GM21381 (cell line): ENCODE data around the gene CTNND1.
"Not testable (repeated sequence)": the region's sequence is repeated elsewhere in the genome, so short reads cannot be mapped to it uniquely, and the experiment has no call there.

Source experiments
- ATAC-seq: cut with Tn5 transposase; IDR thresholded peaks from one replicate; pipeline ENCODE4 v1.9.1; 2021; ENCODE audit warnings: mild to moderate bottlenecking, moderate library complexity; ENCODE audit not compliant: unreplicated experiment

The CTNND1 gene

DNA sequence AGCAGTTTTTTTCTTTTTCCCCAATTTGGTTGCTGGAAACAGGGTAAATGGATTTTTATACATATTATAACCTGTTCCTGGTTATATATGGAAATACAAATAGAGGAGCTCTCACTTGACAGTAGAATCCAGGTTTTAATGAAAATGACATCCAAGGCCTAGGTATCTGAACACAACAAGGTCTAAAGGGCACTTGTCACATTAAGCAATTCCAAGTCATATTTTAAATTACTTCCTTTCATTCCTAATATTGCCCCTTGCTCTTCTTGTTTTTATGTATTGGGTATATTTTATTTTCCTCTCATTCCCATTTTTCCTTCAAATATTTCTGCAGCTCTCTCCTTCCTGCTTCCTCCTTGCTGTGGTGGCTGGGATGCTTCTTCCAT is 27.1 kb downstream of the CTNND1 start:
- no peak for ATAC-seq

DNA sequence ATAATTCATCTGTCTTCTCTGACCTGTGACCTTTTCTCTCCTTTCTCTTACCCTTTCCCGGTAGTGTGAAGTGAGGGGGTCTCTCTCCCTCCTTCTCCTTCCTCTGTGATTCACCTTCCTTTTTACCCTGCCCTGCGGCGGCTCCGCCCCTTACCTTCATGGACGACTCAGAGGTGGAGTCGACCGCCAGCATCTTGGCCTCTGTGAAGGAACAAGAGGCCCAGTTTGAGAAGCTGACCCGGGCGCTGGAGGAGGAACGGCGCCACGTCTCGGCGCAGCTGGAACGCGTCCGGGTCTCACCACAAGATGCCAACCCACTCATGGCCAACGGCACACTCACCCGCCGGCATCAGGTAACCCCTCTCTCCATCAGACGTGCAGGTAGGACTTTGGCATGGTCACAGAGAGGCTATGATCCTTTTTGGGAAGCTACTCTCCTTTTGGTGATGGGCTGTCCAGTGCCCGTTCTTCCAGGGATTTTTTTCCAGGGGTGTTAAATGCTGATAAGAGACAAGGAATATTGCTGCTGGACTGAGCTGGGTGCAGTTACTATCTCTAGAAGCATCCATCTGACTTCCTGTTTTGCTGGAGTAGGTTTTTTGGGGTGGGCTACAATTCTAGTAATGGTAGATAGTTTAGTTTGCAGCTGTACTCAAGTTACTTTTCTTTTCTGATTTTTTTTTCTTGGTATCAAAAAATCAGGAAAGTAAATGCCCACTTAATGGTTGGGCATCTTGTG is 29.9 kb downstream of the CTNND1 start:
- no peak for ATAC-seq

DNA sequence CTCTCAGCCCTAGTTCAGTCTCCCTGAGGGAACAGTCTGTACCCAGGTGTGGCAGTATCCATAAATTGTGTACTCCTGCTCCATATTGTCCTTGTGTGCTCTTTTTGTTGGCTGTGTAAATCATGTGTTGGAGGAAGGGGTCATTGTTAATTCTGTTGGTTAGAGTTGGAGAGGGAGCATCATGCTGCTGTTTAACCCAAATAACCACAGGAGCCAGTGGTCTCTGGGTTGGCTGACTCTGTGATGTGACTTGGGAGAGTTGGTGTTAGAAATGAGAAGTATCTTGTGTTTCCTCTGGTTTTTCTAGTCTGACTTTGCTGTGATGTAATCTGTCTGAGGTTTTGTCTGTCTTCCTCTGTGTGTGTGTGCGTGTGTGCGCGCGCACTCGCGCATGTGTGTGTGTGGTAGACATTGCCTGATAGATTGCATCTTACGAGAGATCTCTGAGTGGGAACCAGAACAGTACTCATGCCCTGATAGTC is 30.5 kb downstream of the CTNND1 start:
- ATAC-seq, result peak; percentile 76

DNA sequence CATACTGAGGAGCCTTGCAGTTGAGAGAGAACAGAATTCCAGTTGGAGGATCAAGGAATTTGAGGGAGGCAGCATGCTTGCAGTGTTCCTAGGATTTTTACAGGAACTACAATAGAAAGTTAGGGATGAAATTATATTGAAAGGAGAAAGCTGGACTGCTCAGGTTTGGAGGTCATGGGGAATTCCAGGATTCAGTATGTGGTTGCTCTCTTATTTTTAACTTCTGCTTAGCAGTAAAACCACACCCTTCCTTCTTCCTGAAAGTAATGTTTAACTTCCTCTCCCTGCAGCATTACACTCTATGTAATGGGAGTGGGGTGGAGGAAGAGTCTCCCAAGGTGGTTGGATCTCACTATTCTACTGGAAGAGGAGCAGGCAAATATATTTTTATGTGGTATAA is 31.3 kb downstream of the CTNND1 start:
- no peak for ATAC-seq

DNA sequence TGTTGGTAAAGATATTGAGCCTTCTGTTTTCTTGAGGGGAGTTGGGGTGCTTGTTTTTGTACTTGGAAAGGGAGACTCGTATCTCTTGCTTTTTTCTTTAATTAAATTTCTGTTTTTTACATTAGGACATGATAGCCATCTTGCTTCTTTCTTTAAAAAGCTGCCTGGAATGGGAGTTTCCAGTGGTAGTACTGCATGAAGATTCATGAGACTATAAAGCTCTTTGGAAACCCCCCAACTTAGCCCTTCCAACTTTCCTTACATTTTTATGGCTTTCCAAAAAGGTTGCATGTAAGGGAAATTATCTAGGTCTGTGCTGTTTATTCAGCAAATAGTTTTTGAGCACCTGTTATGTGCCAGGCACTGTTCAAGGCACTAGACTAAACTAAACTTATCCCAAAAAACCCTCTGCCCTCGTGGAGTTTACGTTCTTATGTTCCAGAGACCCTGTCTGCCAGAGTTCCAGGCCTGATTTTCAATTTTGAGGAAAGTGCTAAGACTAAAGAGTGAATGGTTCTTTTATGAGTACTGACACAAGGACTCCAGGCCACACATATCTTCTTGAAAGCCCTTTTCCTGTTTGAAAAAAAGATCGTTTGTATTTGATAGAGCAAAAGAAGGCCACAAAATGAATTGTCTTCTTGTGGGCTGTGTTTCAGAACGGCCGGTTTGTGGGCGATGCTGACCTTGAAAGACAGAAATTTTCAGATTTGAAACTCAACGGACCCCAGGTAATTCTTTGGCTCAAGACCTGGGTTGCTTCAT is 31.9 kb downstream of the CTNND1 start:
- no peak for ATAC-seq

DNA sequence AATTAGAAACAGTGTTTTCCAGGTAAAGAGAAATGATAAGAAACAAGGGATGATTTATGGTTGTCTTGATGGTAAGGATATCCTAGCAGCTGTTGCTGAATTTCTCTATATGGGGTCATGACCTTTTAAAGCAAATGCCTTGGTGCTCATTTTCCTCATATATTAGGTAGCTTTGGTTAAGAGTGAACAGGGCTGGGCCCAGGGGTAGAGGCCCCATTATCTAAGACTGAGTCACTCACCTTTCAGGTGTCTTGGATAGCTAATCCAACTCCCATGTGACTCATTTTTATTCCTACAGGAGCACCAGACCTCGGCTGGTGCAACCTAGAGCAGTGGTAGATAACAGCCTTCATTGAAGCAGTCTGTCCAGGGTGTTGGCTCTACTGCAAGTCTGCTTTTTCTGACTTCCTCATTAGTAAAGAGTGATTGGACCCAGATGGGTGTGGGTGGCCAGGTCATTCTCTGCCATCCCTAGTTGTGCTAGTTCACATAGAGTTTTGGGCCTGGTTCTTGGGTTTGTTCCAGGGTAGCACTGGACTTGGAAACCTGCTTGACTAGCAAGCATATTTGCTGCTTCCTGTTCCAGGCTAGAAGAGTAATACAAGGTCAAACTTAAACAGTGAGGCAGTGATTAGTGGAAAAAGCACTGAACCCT is 37.4 kb downstream of the CTNND1 start:
- no peak for ATAC-seq

DNA sequence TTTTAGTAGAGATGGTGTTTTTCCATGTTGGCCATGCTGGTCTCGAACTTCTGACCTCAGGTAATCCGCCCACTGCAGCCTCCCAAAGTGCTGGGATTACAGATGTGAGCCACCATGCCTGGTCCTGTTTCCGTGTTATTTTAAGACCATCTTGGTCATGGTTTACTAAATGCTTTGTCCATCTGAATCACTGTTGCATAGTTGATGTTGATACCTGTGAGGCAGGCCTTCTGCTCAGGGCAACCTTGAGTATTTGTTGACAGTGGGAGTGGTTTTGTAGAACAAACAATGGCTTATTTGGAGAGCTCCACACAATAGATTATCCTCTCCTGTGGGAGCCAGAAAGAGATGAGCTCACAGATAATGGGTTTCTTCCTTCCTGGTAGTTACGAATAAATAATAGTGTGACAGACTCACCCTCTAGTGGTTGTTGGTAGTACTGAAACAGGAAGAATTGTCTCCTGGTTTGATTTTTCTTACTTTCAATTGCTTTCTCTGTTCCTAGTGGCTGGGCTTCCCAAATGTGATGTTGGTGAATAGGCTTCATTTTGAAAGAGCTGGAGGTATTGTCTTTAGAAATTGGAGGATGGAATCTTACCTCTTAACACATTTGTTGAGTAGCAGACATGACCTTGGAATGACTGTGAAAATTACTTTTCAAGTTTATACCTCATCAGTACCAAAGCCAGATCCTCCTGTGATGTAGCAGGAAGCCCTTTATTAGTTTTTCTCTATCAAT is 39.0 kb downstream of the CTNND1 start:
- peak; percentile 93 for ATAC-seq

DNA sequence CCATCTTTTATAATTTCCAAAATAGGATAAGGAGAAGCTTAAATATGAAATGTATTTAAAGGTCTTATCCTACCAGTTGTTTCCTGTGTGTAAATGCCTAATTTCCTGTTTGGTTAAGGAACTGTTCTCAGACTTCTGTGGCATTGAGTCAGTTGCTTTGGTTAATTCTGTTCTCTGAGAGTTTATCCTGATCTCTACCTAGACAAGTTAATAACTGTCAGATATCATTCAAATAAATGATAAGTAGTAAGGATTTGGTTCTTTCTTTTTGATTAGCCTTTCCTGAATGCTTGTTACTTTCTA is 39.5 kb downstream of the CTNND1 start:
- peak; percentile 3 for ATAC-seq

DNA sequence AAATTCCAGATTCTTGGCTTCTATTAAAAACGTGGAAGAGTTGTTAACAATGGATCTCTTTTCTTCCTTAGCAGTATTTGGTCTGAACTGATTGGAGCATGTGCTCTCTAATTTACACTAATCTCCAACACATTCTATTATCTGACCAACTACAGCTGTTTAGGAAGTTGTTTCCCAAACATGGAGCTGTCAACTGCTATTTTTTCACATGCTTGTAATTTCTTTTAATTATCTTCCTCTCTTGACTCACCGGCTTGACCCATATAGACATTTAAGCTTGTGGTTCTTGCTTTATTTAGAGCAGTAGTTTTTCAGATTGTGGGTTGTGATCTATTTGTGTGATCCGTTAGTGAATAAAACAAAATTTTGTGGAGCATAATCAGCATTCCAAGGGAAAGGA is 40.8 kb downstream of the CTNND1 start:
- no peak for ATAC-seq

DNA sequence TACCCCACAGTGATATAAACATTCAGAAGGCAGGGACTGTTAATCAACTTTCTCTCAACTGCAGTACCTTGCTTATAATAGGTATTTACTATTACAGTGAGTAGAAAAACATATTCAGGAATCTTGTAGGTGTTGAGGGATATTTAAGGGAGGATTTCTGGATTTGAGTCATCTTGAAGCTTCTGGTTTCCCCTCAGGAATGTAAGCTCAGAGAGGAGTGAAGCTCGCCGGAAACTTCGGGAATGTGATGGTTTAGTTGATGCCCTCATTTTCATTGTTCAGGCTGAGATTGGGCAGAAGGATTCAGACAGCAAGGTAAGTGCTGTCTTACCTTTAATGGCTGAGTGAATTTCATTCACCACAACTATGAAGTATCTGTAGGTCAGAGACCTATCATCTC is 42.9 kb downstream of the CTNND1 start:
- no peak for ATAC-seq

DNA sequence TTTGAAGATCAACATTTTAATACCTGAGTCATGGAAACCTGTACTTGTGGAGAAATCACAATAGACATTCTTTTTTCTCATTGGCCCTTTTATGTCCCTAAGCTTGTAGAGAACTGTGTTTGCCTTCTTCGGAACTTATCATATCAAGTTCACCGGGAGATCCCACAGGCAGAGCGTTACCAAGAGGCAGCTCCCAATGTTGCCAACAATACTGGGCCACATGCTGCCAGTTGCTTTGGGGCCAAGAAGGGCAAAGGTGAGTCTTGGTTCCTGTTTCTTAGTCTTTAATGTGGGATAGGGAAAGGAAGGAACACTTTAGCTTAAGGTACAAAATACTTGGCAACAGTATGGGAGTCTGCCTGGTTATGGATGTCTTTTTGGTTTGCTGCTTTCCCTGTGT is 44.2 kb downstream of the CTNND1 start:
- ATAC-seq, result no peak

DNA sequence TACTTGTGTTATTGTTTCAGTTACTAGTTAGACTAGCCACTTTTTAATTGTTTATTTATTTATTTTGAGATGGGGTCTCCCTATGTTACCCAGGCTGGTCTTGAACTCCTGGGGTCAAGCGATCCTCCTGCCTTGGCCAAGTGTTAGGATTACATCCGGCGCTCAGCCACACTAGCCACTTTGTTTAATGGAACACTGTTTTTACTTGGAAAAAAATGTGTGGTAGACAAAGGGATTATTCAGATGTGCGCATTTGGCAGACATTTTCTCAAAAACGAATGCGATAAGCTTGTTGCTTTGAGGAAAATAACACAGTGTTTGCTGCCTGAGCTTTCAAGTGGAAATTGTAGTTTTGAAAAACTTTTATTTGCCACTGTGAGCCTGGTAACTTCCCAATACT is 51.0 kb downstream of the CTNND1 start:
- no peak for ATAC-seq

DNA sequence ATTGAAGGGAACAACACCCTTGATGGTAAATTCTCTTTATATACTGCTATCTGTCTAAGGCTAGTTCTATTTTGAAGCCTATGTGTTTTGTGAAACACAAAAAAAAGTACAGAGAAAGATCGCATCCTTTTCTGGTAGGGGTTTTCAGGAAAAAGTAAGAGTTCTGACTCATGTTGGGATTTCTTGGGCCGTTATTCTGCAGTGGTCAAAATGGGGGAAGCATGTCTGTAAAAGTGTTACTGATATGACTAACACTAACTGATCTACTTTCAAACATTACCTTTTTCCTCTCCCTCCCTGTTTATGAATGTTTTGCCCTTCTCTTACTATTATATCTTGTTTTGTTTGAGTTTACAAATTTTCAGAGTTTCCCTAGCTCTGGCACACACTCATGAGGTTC is 53.9 kb downstream of the CTNND1 start:
- peak; percentile 79 for ATAC-seq

DNA sequence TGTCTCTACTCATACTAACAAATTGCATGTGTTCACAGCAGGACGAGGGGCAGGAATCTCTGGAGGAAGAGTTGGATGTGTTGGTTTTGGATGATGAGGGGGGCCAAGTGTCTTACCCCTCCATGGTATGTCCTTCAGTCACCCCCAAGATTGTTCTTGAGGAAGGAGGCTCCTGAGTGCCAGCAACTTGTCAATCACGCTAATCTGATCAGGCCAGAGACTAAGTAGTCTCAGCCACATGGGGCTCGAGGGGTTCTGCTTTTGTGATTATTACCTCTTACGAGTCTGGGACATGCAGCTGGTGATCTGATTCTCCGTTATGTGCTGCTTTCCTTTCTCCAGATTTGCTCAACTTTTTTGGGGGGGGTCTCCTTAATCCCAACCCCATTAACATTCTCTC is 54.3 kb downstream of the CTNND1 start:
- no peak for ATAC-seq

DNA sequence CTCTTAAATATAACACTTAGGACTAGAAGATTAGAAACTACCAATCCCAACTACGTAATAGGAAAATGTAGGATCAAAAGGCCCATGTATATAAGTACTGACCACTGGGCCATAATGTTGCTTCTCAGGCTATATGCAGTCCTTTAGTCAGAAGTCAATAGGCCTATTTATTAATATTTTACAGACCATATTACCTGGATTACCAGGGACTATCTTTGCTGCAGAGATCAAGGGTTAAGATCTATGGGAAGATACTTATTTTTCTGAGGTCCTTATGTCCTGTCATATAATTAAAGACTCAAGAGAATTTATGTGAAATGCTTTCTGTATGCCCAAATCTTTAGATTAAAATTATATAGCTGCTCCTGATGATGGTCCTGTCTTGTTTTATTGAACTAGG is 57.2 kb downstream of the CTNND1 start:
- no peak for ATAC-seq

DNA sequence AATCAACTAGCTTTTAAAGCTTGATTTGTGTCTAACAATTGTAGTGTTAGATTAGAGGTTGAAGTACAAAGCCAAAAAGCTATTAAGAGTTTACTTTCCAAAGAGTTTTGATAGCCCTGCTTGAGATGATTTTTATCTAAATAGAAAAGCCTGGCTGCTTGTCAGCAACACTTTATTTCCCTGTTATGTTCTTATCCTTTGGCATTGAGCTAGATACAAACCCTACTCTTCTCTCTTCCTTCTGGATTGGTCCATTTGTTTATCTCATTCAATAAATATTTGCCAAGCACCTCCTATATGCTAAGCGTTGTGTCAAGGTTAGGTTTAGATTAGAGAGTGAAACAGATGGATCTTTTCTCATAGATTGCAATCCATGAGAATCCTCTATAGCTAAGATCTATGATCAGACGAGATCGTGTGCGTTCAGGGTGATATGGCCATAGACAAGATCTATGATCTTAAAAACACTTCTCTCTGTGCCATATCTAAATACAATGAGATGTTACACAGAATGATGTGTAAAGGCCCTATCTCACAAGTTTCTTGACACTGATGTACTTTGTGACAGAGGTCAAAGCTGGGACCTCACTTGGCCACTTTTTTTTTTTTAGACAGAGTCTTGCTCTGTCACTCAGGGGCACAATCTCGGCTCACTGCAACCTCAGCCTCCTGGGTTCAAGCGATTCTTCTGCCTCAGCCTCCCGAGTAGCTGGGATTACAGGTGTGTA is 57.8 kb downstream of the CTNND1 start:
- ATAC-seq, result no peak

DNA sequence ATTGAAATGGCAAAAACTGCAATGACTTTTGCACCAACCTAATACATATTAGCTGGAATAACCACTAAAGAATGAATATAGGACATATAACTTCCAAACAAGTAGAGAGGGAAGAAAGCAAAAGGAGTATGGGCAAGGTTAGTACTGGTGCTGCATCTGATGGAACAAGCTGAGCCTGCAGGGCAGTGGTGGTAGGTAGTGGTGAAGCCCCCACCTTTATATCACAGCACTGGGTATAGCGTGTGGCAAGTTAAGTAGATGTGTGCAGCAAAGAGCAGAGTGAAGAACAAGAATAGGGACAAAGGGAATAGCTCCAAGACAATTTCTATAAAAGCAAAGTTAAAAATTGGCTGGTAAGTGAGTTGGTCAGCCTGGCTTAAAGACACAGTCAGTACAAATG is 62.3 kb downstream of the CTNND1 start:
- ATAC-seq, result no peak

DNA sequence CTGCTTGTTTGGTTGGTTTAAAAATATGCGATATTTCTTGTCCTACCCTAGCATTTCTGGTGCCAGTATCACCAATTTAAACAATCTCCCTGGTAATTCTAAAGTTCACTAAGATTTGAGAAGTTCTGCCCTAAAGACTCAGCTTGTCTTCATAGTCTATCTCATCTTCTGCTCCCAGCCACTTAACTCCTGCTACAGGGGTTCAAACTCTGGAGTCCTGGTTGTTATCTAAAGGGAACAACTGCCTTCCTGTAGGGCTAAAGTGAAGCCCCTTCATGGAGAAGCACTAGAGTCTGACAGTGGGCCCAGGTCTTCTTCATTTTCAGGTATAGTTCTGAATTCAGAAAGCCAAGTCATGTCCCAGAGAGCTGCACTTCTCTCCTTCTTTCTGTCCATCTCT is 73.2 kb downstream of the CTNND1 start:
- ATAC-seq, result no peak

DNA sequence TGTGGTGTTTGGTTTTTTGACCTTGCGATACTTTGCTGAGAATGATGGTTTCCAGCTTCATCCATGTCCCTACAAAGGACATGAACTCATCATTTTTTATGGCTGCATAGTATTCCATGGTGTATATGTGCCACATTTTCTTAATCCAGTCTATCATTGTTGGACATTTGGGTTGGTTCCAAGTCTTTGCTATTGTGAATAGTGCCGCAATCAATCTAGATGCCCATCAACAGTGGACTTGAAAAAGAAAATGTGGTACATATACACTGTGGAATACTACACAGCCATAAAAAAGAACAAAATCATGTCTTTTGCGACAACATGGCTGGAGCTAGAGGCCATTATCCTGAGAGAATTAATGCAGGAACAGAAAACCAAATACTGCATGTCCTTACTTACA is 77.0 kb downstream of the CTNND1 start:
- not testable (repeated sequence) for ATAC-seq

DNA sequence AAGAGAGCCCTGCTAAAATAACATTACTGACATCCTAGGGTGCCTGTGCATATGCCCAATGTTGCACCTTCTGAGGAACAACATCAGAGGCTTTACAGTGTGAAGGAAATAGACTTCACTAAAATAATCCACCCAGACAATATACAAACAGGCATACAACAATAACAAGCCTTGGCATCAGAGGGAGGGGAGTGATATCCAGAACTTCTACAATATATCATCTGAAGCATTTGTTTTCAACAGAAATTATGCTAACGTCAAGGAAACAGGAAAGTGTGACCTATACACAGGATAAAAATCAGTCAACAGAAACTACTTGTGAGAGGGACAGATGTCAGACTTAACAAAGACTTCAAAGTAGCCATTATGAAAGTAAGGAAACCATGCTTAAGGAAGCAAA is 81.3 kb downstream of the CTNND1 start:
- no peak for ATAC-seq

DNA sequence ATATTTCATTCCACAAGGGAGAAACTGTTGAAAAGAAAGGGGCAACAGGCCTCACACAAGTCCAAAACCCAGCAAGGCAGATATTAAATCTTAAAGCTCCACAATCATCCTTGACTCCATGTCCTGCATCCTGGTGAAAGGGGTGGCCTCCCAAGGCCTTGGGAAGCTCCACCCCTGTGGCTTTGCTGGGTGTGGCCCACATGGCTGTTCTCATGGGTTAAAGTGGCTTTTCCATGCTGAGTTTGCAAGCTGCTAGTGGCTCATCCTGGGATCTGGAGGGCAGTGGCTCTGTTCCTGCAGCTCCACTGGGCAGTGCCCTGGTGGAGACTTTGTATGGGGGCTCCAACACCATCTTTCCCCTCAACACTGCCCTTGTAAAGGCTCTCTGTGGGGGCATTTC is 106.4 kb downstream of the CTNND1 start:
- no peak for ATAC-seq
